Effector CD8-positive, alpha-beta T cell (primary cell): Measurements from ENCODE around the gene C16orf95.
"Not testable (repeated sequence)": the region's sequence is repeated elsewhere in the genome, so short reads cannot be mapped to it uniquely, and the experiment has no call there.

Experiments used
- DNase-seq: peaks from one replicate; lab custom pipeline; 2025; lab: John Stamatoyannopoulos, UW
- total RNA-seq, 4 experiments: gene quantifications; one replicate each; lab custom pipeline; 2026; lab: John Stamatoyannopoulos, UW

C16orf95 gene
- total RNA-seq: 0.44 to 0.91 (median 0.71) reads per million in 4 experiments

- DNase-seq: peak; percentile 94
Measured at GRCh38 chr16:87316923-87317749, at the start of gene C16orf95. Gene C16orf95 (minus strand): TSS chr16:87317392. CDS start chr16:87317242, 150 bp downstream.

GRCh38 chr16:87366930-87367329 is 49.7 kb upstream of the C16orf95 start:
- no peak for DNase-seq

- no peak for DNase-seq
Measured at GRCh38 chr16:87366288-87366687, 49.1 kb upstream of the C16orf95 start.

- DNase-seq: no peak
Measured at GRCh38 chr16:87365021-87365713, 48.0 kb upstream of the C16orf95 start.

GRCh38 chr16:87363771-87364455 is 46.7 kb upstream of the C16orf95 start:
- DNase-seq: no peak

GRCh38 chr16:87362828-87363559 is 45.8 kb upstream of the C16orf95 start:
- DNase-seq: not testable (repeated sequence)

- DNase-seq: no peak
Measured at GRCh38 chr16:87361916-87362619, 44.9 kb upstream of the C16orf95 start.

- no peak for DNase-seq
Measured at GRCh38 chr16:87360862-87361610, 43.8 kb upstream of the C16orf95 start.

GRCh38 chr16:87359121-87359520 is 41.9 kb upstream of the C16orf95 start:
- DNase-seq: no peak

GRCh38 chr16:87358696-87359095 is 41.5 kb upstream of the C16orf95 start:
- no peak for DNase-seq

- DNase-seq: no peak
Measured at GRCh38 chr16:87358250-87358649, 41.1 kb upstream of the C16orf95 start.

- DNase-seq: no peak
Measured at GRCh38 chr16:87356491-87356853, 39.3 kb upstream of the C16orf95 start.

- DNase-seq: no peak
Measured at GRCh38 chr16:87353613-87354012, 36.4 kb upstream of the C16orf95 start.

GRCh38 chr16:87352818-87353217 is 35.6 kb upstream of the C16orf95 start:
- no peak for DNase-seq

- no peak for DNase-seq
Measured at GRCh38 chr16:87351320-87351698, 34.1 kb upstream of the C16orf95 start.

GRCh38 chr16:87350681-87351319 is 33.6 kb upstream of the C16orf95 start:
- DNase-seq: no peak

GRCh38 chr16:87350031-87350430 is 32.8 kb upstream of the C16orf95 start:
- DNase-seq: no peak

GRCh38 chr16:87348616-87349157 is 31.5 kb upstream of the C16orf95 start:
- DNase-seq: no peak

- no peak for DNase-seq
Measured at GRCh38 chr16:87347932-87348615, 30.9 kb upstream of the C16orf95 start.
